ENCODE results near the gene PANX2.

GRCh38 chr22:50157709-50158375, 12.7 kb upstream of the PANX2 start:
- no peak for TF ChIP-seq ZNF331 (CRISPR knock-in tag; IDR thresholded peaks at IDR 0.05; ENCODE audit: low read depth)
- no peak for TF ChIP-seq CTCF (conservative IDR thresholded peaks at IDR 0.05; ENCODE audit: low read depth in 2 of 2)
- TF ChIP-seq EZH2 (IDR thresholded peaks at IDR 0.05; ENCODE audit: low read depth, unreplicated experiment), result no peak
- TF ChIP-seq CREB1 (CRISPR knock-in tag; IDR thresholded peaks at IDR 0.05; ENCODE audit: low read depth), result no peak
- no peak for TF ChIP-seq POLR2AphosphoS5 (IDR thresholded peaks at IDR 0.05; ENCODE audit: low read depth)
- no peak for TF ChIP-seq STAT1 (IDR thresholded peaks at IDR 0.05; ENCODE audit: unreplicated experiment)
- TF ChIP-seq, protein P1, sequence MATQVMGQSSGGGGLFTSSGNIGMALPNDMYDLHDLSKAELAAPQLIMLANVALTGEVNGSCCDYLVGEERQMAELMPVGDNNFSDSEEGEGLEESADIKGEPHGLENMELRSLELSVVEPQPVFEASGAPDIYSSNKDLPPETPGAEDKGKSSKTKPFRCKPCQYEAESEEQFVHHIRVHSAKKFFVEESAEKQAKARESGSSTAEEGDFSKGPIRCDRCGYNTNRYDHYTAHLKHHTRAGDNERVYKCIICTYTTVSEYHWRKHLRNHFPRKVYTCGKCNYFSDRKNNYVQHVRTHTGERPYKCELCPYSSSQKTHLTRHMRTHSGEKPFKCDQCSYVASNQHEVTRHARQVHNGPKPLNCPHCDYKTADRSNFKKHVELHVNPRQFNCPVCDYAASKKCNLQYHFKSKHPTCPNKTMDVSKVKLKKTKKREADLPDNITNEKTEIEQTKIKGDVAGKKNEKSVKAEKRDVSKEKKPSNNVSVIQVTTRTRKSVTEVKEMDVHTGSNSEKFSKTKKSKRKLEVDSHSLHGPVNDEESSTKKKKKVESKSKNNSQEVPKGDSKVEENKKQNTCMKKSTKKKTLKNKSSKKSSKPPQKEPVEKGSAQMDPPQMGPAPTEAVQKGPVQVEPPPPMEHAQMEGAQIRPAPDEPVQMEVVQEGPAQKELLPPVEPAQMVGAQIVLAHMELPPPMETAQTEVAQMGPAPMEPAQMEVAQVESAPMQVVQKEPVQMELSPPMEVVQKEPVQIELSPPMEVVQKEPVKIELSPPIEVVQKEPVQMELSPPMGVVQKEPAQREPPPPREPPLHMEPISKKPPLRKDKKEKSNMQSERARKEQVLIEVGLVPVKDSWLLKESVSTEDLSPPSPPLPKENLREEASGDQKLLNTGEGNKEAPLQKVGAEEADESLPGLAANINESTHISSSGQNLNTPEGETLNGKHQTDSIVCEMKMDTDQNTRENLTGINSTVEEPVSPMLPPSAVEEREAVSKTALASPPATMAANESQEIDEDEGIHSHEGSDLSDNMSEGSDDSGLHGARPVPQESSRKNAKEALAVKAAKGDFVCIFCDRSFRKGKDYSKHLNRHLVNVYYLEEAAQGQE (IDR thresholded peaks at IDR 0.05; ENCODE audit: unreplicated experiment), result no peak
- TF ChIP-seq EZH2phosphoT487 (IDR thresholded peaks at IDR 0.05; ENCODE audit: unreplicated experiment), result no peak
- TF ChIP-seq JUNB (IDR thresholded peaks at IDR 0.05; ENCODE audit: unreplicated experiment), result no peak
- no peak for TF ChIP-seq ETS1 (IDR thresholded peaks at IDR 0.05)
- TF ChIP-seq NANOG (IDR thresholded peaks at IDR 0.05; ENCODE audit: borderline replicate concordance), result no peak
